HG03103 (cell line): ENCODE measurements around the gene RNU1-2.
"Not testable (repeated sequence)": the region's sequence is repeated elsewhere in the genome, so short reads cannot be mapped to it uniquely, and the experiment has no call there.

Experiments used
- ATAC-seq: cut with Tn5 transposase; IDR thresholded peaks from one replicate; pipeline ENCODE4 v1.9.1; 2021; ENCODE audit warnings: low read depth; ENCODE audit not compliant: unreplicated experiment

Gene RNU1-2

GRCh38 chr1:16895598-16896315, at the start of gene RNU1-2:
Gene RNU1-2 (plus strand): TSS chr1:16895980.
- ATAC-seq, result peak; percentile 95

- ATAC-seq, result not testable (repeated sequence)
Observed at GRCh38 chr1:16856201-16856600, 39.6 kb upstream of the RNU1-2 start.

- ATAC-seq, result not testable (repeated sequence)
Observed at GRCh38 chr1:16859167-16860041, 36.4 kb upstream of the RNU1-2 start.

- ATAC-seq, result not testable (repeated sequence)
Observed at GRCh38 chr1:16860048-16860447, 35.7 kb upstream of the RNU1-2 start.

GRCh38 chr1:16861832-16862245, 33.9 kb upstream of the RNU1-2 start:
- ATAC-seq, result not testable (repeated sequence)

- ATAC-seq, result not testable (repeated sequence)
Observed at GRCh38 chr1:16862415-16862814, 33.4 kb upstream of the RNU1-2 start.

GRCh38 chr1:16863024-16863423, 32.8 kb upstream of the RNU1-2 start:
- ATAC-seq, result peak; percentile 71

GRCh38 chr1:16866926-16867707, 28.7 kb upstream of the RNU1-2 start:
- not testable (repeated sequence) for ATAC-seq

- ATAC-seq, result not testable (repeated sequence)
Observed at GRCh38 chr1:16868787-16869186, 27.0 kb upstream of the RNU1-2 start.

GRCh38 chr1:16869996-16870395, 25.8 kb upstream of the RNU1-2 start:
- not testable (repeated sequence) for ATAC-seq

GRCh38 chr1:16871171-16871570, 24.6 kb upstream of the RNU1-2 start:
- ATAC-seq, result not testable (repeated sequence)

- ATAC-seq, result not testable (repeated sequence)
Observed at GRCh38 chr1:16872152-16873075, 23.4 kb upstream of the RNU1-2 start.

- ATAC-seq, result not testable (repeated sequence)
Observed at GRCh38 chr1:16873076-16873879, 22.5 kb upstream of the RNU1-2 start.

- ATAC-seq, result not testable (repeated sequence)
Observed at GRCh38 chr1:16874968-16875765, 20.6 kb upstream of the RNU1-2 start.

GRCh38 chr1:16881742-16882141, 14.0 kb upstream of the RNU1-2 start:
- not testable (repeated sequence) for ATAC-seq

GRCh38 chr1:16882986-16883385, 12.8 kb upstream of the RNU1-2 start:
- no peak for ATAC-seq

- ATAC-seq, result not testable (repeated sequence)
Observed at GRCh38 chr1:16884487-16884886, 11.3 kb upstream of the RNU1-2 start.
